ENCODE measurements around the gene NT5M.
"Not testable (repeated sequence)": the region's sequence is repeated elsewhere in the genome, so short reads cannot be mapped to it uniquely, and the experiment has no call there.

Gene NT5M

DNA sequence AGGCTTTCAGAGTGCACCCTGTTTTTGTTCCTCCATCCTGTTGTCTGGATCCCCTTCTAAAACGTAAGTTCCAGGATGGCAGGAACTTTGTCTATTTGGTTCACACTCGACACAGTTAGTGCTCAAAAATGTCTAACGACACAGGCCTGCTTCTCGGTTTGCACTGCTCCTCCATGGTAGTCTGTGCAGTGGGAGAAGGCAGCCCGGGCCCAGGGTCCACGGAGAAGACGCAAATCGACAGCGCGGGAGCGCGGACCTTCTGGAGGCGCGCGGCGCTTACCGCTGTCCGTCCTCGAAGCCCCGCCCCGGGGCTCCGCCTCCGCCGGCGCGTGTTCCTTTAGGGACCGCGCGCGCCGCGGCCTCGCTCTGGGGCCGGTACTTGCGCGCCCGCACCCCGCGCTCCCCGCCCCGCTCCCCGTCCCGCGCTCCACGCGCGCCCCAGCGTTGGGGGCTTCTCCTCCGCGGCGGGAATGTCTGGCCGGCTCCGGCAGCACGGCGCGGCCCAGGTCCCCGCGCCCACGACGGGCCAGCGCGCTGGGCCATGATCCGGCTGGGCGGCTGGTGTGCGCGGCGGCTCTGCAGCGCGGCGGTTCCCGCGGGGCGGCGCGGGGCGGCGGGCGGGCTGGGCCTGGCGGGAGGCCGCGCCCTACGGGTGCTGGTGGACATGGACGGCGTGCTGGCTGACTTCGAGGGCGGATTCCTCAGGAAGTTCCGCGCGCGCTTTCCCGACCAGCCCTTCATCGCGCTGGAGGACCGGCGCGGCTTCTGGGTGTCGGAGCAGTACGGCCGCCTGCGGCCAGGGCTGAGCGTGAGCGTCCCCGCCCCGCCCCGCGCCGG lies at the start of gene NT5M:
Gene NT5M (plus strand): TSS at position 364 of the 837 bp plus-strand sequence. CDS start 178 bp downstream, at position 542.
- peak; percentile 27 for DNase-seq (ENCODE audit: low read depth, low spot score)

DNA sequence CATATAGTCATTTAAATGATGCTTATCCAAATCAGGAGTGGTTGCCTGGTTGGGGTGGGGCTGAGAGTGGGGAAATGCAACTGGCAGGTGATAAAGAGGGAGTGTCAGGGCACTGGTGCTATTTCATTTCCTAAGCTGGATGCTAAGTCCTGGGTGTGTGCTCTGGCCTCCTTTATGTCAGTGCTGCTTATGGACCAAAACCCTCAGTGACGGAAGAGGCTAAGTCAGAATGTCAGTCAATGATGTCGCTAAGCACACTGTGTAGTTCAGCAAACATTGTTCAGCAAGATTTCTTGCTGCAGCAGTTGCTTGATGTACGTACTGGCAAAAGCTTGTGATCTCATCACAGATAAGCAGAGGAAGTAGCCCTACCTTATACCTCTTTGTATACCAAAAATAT lies 49.8 kb upstream of the NT5M start:
- no peak for DNase-seq (ENCODE audit: low read depth, low spot score)

DNA sequence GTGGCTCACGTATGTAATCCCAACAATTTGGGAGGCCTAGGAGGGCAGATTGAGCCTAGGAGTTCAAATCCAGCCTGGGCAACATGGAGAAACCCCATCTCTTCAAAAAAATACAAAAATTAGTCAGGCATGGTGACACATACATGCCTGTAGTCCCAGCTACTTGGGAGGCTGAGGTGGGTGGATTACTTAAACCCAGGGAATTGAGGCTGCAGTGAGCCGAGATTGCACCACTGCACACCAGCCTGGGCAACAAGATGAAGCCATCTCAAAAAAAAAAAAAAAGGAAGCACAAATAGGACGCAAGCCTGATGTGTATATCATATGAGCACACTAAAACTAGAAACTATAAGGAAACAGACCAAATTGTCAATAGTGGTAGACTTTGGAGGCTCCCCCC lies 49.1 kb upstream of the NT5M start:
- no peak for DNase-seq (ENCODE audit: low read depth, low spot score)

DNA sequence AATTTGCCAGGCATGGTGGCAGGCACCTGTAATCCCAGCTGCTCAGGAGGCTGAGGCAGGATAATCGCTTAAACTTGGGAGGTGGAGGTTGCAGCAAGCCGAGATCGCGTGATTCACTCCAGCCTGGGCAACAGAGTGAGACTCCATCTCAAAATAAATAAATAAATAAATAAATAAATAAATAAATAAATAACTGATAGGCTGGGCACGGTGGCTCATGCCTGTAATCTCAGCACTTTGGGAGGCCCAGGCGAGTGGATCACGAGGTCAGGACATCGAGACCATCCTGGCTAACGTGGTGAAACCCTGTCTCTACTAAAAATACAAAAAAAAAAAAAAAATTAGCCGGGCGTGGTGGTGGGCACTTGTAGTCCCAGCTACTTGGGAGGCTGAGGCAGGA lies 47.5 kb upstream of the NT5M start:
- not testable (repeated sequence) for DNase-seq (ENCODE audit: low read depth, low spot score)

DNA sequence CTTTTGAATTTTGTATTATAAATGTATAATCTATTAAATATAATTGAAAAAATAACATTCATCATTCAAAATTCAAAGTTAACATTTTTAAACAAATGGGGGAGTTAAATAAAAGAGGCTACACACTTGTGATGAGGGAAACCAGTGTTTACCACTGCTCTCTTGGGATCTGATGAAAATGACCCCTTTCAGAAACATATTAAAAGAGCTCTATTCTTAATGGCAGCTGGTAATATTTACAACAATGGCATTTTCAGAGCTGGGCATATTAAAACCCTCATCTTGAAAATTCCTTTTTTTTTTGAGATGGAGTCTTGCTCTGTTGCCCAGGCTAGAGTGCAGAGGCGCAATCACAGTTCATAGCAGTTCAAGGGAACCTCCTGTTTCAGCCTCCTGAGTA lies 46.9 kb upstream of the NT5M start:
- DNase-seq (ENCODE audit: low read depth, low spot score) = no peak

DNA sequence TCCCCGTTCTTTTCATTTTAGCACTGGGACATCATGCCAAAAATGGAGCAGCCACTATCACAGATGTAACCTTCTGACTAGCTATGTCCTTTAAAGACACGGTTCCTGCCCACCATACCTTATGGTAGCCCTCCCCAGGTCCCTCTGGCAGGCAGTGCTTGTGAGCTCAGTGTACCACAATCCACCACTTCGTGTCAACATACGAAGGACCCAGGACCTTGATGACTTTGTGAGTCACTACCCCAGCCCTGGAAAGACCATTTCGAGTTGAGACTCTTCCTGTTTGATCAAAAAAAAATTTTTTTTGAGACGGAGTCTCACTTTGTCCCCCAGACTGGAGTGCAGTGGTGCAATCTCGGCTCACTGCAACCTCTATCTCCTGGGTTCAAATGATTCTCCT lies 45.2 kb upstream of the NT5M start:
- no peak for DNase-seq (ENCODE audit: low read depth, low spot score)

DNA sequence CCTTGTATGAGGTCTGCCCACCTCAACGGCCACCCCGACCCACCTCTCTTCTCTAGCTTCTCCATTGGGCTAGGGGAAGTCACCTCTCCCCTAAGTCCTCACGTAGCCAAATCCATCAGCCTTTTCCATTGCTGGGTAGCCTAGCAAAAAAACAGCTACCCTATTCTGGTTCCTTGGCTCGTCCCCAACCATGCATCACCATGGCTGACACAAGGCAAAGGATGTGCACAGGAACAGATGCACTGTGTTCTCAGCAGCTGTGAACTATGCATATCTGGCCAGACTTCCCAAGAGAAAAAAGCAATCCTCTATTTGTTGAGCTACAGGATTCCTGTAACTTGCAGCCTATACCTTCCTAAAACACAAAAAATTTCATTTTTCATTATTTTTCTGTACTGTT lies 44.2 kb upstream of the NT5M start:
- DNase-seq (ENCODE audit: low read depth, low spot score) = no peak

DNA sequence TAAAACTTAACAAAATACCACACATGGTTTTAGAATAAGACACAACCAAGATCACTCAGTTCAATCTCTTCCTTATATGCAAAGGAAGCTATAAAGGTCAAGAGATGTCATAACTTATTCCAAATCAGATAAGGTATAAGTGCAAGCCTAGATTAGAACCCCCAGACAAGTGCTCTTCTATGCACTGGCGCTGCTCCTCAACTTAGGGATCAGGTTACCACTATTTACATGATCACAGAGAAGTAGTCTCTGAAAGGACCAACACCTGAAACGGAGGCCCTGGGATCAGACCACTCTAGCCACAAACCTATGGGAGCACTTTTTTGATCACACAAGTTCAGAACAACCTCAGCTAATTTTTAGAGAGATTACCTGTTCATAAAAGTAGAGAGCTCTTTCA lies 38.7 kb upstream of the NT5M start:
- DNase-seq (ENCODE audit: low read depth, low spot score) = no peak

DNA sequence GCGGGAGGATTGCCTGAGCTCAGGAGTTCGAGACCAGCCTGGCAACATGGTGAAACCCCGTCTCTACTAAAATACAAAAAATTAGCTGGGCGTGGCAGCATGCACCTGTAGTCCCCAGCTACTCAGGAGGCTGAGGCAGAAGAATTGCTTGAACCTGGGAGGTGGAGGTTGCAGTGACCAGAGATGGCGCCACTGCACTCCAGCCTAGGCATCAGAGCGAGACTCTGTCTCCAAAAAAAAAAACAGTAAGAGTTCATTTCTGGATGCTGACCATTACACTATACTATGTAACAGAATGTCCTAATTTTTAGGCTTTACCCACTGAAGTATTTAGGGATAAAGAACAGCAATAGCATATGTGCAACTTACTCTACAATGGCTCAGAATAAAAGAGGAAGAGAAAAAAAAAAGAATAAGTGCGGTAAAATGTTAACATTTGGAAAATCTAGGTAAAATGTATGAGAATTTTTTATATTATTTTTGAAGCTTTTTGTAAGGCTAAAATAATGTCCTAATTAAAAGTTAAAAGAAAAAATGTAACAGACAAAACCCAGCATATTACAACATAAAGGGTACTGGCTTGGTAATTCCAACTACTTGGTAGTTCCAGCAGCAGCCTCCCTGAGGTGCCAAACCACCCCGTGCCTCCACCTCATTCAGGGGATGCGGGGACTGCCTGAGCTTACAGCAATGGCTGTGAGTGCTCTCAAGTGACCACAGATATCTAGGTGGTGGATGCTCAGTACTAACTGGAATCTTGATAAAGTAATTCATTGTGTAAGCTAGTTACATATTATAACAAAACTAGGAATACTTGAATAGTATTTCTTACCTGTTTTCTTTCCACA lies 33.0 kb upstream of the NT5M start:
- DNase-seq (ENCODE audit: low read depth, low spot score) = no peak

DNA sequence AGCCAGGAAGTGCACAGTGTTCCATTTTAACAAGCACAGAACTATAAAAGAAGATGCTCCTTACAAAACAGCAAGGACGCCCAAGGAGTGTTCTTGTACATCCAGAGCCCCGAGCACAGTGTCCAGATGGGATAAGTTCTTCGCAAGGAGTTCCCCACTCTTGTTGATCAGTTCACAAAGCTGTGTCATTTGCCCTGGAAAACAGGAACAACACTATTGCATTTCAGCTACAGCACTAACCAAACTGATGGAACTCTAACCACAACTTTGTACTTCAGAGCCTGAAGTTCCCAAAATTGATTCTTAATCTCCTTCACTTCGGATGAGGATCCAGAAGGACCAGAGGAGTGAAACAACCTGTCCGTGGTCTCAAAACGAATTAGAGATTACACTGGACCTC lies 27.2 kb upstream of the NT5M start:
- no peak for DNase-seq (ENCODE audit: low read depth, low spot score)

DNA sequence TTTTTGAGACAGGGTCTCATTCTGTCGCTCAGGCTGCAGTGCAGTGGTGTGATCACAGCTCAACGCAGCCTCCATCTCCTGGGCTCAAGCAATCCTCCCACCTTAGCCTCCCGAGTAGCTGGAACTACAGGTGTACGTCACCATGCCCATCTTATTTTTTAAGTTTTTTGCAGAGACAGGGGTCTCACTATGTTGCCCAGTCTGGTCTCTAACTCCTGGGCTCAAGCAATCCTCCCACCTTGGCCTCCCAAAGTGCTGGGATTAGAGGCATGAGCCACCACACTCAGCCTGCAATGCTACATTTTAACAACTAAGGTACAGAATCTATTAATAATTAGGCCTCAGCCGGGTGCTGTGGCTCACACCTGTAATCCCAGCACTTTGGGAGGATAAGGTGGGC lies 25.7 kb upstream of the NT5M start:
- not testable (repeated sequence) for DNase-seq (ENCODE audit: low read depth, low spot score)

DNA sequence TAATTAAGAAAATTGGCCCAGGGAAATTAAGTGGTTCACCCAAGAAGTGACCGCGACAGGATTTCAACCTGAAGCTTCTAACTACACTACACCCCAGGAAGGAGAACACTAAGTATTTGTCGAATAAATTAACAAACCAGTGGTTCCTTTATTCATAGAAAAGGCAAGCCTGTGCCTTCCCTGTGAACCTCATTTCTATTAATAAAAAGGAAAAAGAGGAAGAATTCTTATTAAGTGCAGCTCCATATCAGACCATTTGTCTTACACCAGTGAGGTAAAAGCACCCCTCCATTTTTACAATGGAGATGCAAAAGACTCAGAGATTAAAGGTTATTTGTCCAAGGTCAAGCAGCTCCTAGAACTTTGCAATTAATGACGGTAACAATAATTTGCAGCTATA lies 23.9 kb upstream of the NT5M start:
- DNase-seq (ENCODE audit: low read depth, low spot score) = no peak

DNA sequence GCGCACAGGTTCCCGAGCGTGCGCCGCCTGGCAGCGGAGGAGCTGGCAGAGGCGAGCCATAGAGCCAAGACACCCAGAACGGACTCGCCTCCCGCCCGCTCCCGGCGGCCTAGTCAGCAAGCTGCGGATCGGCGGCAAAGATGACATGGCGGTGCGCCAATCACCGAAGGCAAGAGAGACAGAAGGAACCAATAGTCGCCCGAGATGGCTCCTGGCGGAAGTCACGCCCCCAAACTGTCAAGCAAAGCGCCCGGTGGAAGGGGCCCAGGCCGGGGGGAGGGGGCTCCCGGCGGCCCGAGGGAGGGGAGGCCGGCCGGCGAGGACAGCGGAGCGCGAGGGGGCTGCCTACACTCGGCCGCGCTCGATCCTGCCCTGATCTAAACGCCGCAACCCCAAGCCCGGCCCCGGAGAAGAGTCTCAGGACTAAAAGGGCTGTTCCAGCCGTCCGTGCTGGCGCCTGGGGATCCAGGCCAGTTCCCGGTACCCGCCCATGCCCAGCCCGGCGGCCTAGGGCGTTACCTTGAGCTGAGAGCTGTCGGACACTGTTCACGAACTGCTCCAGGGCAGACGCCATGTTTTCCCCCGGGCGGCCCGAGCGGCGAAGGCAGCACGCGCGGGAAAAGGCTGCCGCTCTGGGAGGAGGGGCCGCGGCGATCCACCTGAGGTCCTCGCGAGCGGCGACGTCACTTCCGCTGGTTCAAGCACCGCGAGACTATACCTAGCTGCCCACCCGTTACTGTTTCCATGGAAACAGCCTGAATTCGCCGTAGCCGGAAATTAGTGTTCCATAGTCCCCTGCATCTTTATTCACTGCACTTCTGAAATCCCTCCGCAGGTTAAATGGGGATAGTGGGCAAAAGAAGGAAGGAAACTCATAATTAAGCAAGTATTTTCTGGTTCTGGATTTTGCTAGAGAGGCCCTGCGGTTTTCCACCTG lies 22.3 kb upstream of the NT5M start, which contains the start of gene COPS3:
Gene COPS3 (minus strand): TSS at position 634 of the 937 bp plus-strand sequence. CDS start 60 bp downstream, at position 574.
- DNase-seq (ENCODE audit: low read depth, low spot score) = peak; percentile 91

DNA sequence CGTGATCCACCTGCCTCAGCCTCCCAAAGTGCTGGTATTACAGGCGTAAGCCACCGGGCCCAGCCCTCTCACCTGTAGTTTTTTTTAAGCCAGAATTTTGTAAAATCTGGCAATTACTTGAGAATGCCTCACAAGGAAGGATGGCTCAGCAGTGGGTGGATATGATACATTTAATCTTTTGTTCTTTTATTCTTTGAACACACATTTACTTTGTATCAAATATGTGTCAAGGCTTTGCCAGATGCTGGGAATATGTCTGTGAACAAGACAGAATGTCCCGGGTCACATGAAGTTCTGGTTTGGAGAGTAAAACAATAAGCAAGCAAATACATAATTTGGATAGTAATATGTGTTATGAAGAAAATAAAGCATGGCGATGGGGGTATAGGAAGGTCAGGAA lies 17.2 kb upstream of the NT5M start:
- DNase-seq (ENCODE audit: low read depth, low spot score) = no peak

DNA sequence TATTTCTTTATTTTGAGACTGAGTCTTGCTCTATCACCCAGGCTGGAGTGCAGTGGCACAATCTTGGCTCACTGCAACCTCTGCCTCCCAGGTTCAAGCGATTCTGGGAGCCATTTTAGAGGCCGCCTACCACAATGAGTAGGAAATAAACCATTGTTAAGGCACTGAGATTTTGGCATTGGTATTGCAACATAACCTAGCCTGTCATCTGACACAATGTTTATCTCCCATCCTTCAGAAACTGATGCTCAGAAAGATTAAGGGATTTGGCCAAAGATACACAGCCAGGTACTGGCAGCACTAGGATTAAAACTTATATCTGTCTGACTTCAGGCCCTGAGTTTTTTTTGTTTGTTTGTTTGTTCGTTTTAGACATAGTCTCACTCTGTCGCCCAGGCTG lies 14.1 kb upstream of the NT5M start:
- DNase-seq (ENCODE audit: low read depth, low spot score) = no peak

DNA sequence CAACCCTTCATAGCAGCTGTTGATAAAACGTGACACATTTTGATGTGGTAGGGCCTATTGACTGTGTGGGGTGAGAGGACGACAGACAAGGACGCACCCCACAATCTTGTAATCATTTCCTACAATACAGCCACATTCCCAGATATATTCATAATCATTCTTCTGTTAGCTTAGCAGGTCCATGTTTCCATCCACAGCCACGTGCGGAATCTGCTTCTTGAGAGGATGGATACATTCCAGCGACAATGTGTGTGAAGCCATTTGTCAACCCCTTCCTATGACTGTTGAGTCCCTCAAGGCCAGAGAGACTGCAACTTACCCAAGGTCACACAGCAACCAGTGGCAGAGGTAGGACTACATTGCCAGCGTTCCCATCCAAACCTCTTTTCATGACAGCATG lies 13.5 kb upstream of the NT5M start:
- DNase-seq (ENCODE audit: low read depth, low spot score) = no peak

DNA sequence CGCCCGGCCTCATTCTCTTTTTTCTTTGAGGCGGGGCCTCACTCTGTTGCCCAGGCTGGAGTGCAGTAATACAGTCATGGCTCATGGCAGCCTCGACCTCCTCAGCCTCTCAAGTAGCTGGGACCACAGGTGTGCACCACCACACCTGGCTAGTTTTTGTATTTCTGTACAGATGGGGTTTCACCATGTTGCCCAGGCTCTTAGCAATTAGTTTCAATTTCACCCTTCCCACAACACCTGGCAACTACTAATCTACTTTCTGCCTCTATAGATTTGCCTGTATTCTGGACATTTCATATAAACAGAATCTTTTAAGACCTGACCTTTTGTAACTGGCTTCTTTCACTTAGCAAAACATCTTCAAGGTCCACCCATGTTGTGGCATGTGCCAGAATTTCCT lies 8.0 kb upstream of the NT5M start:
- no peak for DNase-seq (ENCODE audit: low read depth, low spot score)

DNA sequence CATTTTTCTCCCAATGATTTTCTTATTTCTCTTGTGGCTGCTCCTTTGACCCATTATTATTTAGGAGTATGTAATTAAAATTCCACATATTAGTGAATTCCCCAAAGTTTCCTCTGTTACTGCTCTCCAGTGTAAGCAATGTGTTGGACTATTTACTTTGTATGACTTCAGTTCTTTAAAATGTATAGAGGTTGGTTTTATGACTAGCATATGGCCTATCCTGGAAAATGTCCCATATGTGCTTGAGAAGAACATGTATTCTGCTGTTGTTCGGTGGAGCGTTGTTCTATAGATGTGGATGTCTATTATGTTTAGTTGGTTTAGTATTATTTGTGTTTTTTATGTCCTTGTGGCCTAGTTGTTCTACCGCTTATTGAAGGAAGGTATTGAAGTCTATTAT lies 6.0 kb upstream of the NT5M start:
- DNase-seq (ENCODE audit: low read depth, low spot score) = no peak

DNA sequence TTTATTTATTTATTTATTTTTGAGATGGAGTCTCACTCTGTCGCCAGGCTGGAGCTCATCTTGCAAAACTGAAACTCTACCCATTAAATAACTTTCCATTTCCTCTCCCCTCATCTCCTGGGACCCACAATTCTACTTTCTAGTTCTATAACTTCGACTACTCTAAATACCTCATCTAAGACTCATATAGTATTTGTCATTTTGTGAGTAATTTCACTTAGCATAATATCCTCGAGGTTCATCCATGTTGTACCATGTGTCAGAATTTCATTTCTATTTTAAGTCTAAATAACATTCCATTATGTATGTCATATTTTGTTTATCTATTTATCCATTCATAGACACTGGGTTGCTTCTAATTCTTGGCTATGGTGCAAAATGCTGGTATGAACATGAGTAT lies 5.1 kb upstream of the NT5M start:
- no peak for DNase-seq (ENCODE audit: low read depth, low spot score)

DNA sequence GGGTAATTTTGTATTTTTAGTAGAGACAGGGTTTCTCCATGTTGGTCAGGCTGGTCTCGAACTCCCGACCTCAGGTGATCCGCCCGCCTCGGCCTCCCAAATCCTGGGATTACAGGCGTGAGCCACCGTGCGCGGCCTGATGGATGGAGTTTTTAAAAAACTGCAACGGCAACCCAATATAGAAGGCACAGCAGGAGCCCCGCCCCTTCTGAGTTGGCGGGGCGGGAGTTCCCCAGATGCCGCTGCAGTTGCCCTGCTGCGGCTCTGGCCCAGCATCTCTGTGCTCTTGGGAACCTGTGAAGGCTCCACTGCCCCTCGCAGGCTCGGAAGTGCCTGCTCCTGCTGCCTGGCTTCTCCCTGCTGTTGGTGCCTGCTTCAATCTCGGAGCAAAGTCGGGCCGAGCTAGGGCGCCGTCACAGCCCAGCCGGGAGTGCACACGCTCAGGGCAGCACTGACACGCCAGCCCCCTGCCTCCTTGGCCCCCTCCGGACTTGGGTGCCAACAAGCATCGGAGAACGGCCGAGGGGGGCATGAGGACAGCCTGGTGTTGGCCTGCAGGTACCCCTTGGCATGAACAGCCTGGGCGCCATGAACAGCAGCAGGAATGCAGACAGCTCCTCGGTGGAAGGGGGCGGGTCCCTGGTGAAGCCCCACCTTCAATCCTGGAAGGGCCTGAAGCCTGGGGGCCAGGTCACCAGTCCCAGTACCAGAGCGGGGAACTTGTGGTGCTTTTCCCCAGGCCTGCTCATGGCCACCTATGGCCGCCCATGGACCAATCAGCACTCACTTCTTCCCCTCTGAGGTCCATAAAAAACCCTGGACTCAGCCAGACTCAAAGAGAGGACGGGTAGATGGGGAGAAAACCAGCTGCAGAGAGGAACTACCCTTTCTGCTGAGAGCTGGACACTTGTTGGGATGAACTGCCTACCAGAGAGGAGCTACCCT lies 2.3 kb upstream of the NT5M start:
- DNase-seq (ENCODE audit: low read depth, low spot score) = no peak

DNA sequence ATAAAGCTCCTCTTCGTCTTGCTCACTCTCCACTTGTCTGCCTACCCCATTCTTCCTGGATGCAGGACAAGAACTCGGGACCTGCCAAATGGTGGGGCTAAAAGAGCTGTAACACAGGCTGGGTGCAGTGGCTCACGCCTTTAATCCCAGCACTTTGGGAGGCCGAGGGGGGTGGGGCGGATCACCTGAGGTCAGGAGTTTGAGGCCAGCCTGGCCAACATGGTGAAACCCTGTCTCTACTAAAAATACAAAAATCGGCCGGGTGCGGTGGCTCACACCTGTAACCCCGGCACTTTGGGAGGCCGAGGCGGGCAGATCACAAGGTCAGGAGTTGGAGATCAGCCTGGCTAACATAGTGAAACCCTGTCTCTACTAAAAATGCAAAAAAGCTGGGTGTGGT lies 1.5 kb upstream of the NT5M start:
- DNase-seq (ENCODE audit: low read depth, low spot score) = not testable (repeated sequence)

All from activated CD4-positive, CD25-positive, alpha-beta regulatory T cell treated with anti-CD3 and anti-CD28 coated beads, Interleukin-2, amount 50 U/mL, for 16 hours (primary cell).